Stimulated activated naive CD8-positive, alpha-beta T cell treated with anti-CD3 and anti-CD28 coated beads, Interleukin-15, Interleukin-2, amounts not matched to agents 100 U/mL and 50 U/mL, for 24 hours (primary cell): ENCODE measurements around the gene TECPR2.

Experiments used
- ATAC-seq: fragments of 150-1000 bp; cut with Tn5 transposase; one replicate; pipeline ENCODE4 v1.10.0; 2021
- DNase-seq: peaks from one replicate; pipeline ENCODE4 v3.0.0; 2021

TECPR2 gene

GRCh38 chr14:102424923-102425322 is 62.2 kb downstream of the TECPR2 start:
- ATAC-seq = no peak

GRCh38 chr14:102426796-102427195 is 64.1 kb downstream of the TECPR2 start:
- DNase-seq (no peak), ATAC-seq (no peak)

More at GRCh38 chr14:102424923-102425322, 62.2 kb downstream of the TECPR2 start:
- no peak for DNase-seq

GRCh38 chr14:102427642-102428041 is 64.9 kb downstream of the TECPR2 start:
- DNase-seq (no peak), ATAC-seq (no peak)

GRCh38 chr14:102430212-102430908 is 67.6 kb downstream of the TECPR2 start:
- DNase-seq (no peak), ATAC-seq (no peak)

GRCh38 chr14:102431751-102432150 is 69.0 kb downstream of the TECPR2 start:
- no peak for DNase-seq
- ATAC-seq = no peak

- ATAC-seq = no peak
- DNase-seq = no peak
Observed at GRCh38 chr14:102434647-102435175, 72.0 kb downstream of the TECPR2 start.

- DNase-seq = peak; percentile 74
- ATAC-seq = peak; percentile 81
Observed at GRCh38 chr14:102437997-102438915, 75.5 kb downstream of the TECPR2 start.

- ATAC-seq (no peak), DNase-seq (no peak)
Observed at GRCh38 chr14:102439556-102439955, 76.8 kb downstream of the TECPR2 start.

- no peak for ATAC-seq
- DNase-seq = no peak
Observed at GRCh38 chr14:102440392-102440791, 77.7 kb downstream of the TECPR2 start.

- DNase-seq (no peak), ATAC-seq (no peak)
Observed at GRCh38 chr14:102442241-102443211, 79.8 kb downstream of the TECPR2 start.

- ATAC-seq = no peak
- DNase-seq = no peak
Observed at GRCh38 chr14:102445066-102445465, 82.3 kb downstream of the TECPR2 start.

GRCh38 chr14:102445641-102446040 is 82.9 kb downstream of the TECPR2 start:
- no peak for ATAC-seq
- no peak for DNase-seq

- DNase-seq (no peak), ATAC-seq (no peak)
Observed at GRCh38 chr14:102450206-102451063, 87.7 kb downstream of the TECPR2 start.

GRCh38 chr14:102451064-102451352 is 88.3 kb downstream of the TECPR2 start:
- ATAC-seq (no peak), DNase-seq (no peak)

GRCh38 chr14:102452302-102452701 is 89.6 kb downstream of the TECPR2 start:
- ATAC-seq (no peak), DNase-seq (no peak)

- no peak for ATAC-seq
- no peak for DNase-seq
Observed at GRCh38 chr14:102454711-102455110, 92.0 kb downstream of the TECPR2 start.

GRCh38 chr14:102457509-102457908 is 94.8 kb downstream of the TECPR2 start:
- DNase-seq (no peak), ATAC-seq (no peak)

- no peak for ATAC-seq
- no peak for DNase-seq
Observed at GRCh38 chr14:102461490-102462338, 99.0 kb downstream of the TECPR2 start.

- ATAC-seq (no peak), DNase-seq (no peak)
Observed at GRCh38 chr14:102462391-102462790, 99.7 kb downstream of the TECPR2 start.

GRCh38 chr14:102464006-102464405 is 101.3 kb downstream of the TECPR2 start:
- DNase-seq = no peak

More at GRCh38 chr14:102464006-102464405, 101.3 kb downstream of the TECPR2 start:
- ATAC-seq = no peak
